IPS-18c (cell line): ENCODE results near the gene MTUS2.

Experiments
- H3K4me3 ChIP-seq: 2 replicates; pipeline ENCODE4 v1.7.0; 2013; ENCODE audit warnings: low read depth, mild to moderate bottlenecking, low read length, moderate library complexity; ENCODE audit not compliant: insufficient read depth
- H3K9me3 ChIP-seq: one replicate; pipeline ENCODE4 v1.6.1; 2013; ENCODE audit warnings: mild to moderate bottlenecking, low read length, moderate library complexity; ENCODE audit not compliant: control insufficient read depth, insufficient read depth

MTUS2 gene

DNA sequence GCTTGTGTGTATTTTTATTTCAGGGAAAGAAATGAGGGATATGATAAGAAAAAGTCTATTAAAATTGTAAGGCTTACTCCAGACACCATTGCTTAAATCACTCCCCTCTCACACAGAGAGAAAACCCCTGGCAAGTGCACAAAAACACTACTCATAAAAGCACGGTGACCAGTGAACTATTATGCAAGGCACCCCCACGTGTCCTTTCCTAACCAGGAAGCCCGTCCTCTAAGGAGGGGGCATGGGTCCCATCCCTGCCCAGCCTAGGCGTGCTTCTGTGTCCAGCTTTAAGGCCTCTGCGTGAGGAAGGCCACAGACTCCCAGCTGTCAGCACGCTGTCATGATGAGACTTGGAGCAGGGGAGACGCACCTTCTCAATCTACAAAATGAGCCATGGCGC, 691.8 kb downstream of the MTUS2 start:
- Histone ChIP-seq H3K9me3 (no peaks in the 10 kb centered on the region), H3K4me3 (no peak overlapping the region)

DNA sequence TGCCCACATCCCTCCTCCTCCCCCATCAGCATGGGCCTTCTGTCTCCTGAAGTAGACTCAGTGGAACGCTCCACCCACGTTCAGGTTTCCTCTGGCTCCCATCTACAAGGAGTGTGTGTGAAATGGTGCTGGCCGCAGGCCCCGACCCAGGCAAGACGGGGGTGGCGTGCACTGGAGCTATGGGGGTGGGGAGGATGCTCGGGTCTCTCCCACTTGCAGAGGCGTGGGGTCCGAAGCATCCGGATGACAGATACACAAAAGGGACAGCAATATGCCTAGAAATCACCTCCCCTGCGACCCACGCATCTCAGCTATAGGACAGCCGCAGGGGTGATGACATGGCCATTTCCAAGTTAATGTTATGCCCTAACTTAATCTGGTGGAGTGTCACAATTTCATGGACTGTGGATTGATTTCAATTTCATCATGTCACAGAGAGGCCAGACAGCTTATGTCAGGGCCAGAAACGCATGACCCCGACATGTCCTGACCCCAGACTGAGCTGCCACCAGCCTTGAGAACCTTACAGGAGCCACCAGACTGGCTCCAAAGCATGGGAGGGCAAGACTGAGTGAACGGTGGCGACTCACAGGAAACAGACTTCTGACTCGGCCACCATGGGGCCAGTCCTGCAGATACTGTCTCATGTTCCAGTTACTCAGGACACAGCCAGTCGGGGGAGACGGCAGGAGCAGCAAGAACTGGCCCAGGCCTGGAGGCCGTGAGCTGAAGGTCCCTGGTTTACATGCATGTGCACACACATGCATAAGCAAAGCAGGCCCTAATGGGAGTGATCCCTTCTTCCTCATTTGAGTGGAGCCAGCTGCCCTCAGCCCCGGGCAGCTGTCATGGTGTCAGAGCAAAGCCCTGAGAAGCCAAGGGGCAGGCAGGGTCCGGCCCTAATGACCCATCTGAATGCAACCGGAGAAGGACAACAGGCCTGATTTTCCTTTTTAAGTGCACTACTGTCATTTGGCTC, 693.2 kb downstream of the MTUS2 start:
- H3K4me3 ChIP-seq: no peak overlapping the region
- no peaks in the 10 kb centered on the region for H3K9me3 ChIP-seq

DNA sequence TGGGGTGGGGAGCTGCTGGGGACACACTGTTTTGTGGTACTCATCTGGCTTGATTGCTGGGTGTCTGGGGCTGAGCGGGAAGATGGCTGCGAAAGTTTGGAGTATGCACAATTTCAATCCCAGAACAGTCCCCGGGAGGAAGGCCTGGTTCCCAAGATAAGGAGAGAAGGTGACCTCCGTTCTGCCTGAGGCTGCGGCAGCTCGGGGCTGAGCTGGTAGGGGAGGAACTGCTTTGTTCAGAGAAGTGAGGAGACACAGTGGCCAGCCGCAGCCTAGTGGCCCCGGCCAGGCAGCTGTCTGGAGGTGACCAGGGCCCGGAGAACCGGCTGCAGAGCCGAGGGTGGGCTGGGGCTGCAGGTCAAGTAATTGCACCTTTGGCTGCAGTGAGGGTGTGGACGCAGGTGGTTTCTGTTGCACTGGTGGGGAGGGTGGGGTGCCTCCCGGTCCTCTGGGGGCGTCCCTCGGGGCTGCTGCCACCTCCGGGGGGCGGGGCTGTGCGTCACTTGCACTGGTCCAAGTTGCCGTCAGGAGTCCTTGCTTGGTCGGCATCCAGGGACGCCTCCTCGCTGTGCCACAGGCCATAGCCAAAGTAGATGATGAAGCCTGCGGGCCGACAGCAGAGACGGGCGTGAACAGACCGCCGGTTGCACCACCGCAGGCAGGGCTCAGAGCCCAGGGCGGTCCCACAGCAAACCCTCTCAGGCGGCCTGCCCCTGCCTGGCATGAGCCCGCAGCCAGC, 694.0 kb downstream of the MTUS2 start:
- H3K9me3 ChIP-seq: no peaks in the 10 kb centered on the region
- no peak overlapping the region for H3K4me3 ChIP-seq

DNA sequence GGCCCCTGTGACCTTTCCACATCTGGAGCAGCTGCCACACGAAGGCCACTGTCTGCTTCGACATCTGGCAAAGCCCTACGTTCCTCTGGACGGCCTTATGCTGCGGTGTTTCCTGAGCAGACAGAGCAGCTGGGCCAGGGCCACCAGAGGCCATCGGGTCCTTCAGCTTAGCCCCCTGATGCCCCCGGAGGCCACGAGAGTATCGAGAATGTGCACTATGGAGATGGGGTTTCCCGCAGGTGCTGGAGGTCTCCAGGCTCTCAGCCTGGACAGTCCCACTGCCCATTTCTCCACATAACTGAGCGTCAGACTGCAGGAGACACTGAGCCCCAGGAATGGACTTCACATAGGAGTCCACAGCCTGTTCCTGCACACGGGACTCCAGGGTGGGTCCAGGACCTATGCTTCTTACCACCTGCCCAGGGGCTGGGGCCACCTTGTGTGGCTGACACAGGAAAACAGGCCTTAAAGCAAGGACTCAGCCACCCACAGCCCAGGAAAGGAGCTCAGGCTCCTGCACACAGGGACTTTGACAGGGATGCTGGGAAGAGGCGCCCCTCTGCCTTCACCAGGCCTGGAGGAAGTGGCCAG, 694.7 kb downstream of the MTUS2 start:
- Histone ChIP-seq H3K9me3 (no peaks in the 10 kb centered on the region), H3K4me3 (no peak overlapping the region)

DNA sequence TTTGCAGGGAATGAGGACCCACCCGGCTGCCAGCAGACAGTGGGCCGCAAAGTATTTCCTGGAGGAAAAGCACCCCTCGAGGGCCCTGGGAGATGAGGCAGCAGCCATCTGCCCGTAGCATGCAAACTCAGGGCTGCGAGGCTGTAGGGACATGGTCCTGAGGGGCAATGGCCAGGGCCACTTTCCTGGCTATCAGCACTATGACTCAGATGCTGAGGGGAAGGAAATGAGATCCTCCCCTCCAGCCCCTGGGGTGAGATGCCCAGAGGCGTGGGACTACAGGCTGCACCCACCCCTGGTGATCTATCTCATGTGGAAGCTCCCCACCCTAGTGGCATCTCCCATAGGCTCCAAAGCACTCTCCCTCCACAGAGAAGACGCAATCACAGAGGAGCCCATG, 695.2 kb downstream of the MTUS2 start:
- Histone ChIP-seq H3K9me3 (no peaks in the 10 kb centered on the region), H3K4me3 (no peak overlapping the region)

DNA sequence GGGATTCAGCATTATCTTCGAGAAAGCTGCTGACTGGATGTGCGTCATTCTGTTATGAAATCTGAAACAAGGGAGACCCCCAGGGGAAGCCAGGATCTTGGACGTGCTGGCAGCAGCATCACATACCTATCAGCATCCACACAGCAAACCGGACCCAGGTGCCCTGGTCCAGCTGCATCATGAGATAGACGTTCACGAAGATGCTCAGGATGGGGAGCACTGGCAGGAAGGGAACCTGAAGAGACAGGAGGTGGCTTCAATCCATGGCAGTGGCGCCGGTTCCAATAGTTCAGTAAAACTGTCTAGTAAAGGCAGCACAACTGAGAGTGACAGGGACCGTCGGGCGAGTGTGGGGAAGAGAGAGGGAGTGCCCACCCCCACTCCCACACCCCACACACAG, 695.9 kb downstream of the MTUS2 start:
- Histone ChIP-seq H3K4me3 (no peak overlapping the region), H3K9me3 (no peaks in the 10 kb centered on the region)

DNA sequence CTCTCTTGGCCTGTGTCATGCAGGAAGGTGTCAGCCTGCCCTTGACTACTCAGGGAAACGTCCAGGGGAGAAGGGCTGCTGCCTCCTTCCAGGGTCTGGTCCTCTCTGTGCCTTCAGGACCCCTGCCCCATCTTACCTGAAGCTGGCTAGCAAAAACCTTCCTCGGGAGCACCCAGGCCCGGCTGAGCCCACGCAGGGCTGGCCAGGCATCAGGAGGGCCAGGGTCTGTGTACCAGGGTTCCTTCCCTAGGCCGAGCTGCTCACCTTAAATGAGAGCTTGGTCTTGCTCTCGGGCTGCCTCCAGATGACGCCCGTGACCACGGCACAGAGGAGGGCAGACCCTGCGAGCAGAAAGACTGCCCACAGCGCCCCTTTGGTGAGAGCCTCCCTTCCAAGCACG, 696.7 kb downstream of the MTUS2 start:
- Histone ChIP-seq H3K9me3 (no peaks in the 10 kb centered on the region), H3K4me3 (no peak overlapping the region)

DNA sequence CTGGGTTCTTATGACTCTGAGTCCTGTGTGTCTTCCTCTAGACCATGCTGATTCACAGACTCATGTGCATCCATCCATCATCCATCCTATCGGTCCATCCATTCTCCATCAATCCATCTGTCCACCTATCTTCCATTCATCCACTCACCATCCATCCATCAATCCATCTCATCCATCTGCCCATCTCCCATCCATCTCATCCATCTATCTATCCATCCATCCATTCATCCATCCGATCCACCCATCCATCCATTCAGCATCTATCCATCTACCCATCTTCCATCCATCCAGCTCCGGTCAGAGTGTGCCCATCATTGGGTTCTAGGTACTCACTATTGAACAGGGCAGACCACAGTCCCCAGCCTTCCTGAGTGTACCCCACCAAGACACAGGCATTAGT, 699.8 kb downstream of the MTUS2 start:
- H3K9me3 ChIP-seq: no peaks in the 10 kb centered on the region
- no peak overlapping the region for H3K4me3 ChIP-seq

DNA sequence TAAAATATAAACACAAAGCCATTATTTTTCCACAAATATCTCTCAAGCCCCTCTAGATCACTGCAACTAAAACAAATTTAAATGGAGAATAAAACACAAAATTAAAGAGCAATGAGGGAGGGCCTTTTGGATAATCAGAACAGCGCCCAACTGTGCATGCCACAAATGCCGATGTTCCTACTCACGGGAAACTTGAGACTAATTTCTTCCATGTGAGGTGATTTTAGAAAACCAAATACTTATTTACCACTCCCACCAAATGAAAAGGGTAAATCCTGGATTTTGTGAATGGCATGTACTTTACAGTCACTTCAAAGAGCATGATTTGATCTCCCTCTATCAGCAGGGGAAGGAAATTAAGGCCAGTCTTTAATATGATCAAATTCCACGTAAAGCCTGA, 700.5 kb downstream of the MTUS2 start:
- no peak overlapping the region for H3K4me3 ChIP-seq

DNA sequence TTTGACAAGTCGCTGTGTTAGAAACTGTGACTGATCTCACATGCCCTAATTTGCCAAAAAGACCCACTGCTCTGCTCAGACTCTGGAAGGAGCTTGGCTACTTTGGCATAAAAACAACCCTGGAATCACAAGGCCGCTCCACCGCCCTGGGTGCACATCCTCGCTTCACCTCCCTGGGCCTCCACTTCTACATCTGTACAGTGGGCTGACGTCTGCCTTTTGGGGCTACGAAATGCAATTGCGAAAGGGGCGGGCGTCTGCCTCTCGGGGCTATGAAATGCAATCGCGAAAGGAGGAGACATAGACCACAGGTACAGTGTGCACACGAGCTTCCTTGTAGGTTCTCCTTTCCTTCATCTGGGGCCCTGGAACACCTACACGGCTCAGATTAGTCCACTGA, 701.2 kb downstream of the MTUS2 start:
- H3K9me3 ChIP-seq: no peaks in the 10 kb centered on the region
- no peak overlapping the region for H3K4me3 ChIP-seq

More for the DNA sequence above, 700.5 kb downstream of the MTUS2 start:
- H3K9me3 ChIP-seq: no peaks in the 10 kb centered on the region

DNA sequence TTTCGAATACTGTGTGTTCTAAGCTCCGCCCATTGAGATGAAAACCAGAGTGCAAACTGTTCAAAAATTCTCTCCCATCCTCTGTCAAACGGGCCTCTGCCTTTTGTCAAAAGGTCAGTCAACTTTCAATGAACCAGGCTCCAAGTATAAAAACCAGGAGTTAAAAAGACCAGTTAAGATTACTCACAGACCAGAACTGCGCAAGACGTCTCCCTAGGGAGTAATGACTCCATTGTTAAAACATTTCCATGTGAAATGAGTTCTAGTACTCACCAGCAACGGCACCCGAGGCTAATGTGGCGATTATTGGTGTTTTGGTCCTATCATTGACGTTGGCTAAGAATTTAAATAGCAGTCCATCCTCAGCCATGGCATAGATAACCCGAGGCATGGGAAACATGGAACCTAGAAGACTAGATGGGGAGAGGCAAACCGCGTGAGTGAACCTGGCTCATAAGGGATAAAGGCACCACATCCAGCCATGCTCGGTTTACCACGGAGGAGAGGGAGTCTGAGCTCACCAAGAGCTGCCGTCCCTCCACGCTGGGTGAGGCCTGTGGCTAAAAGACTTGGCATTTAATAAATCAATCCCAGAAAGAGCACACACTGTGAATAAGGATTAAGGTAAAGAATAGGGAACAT, 702.0 kb downstream of the MTUS2 start:
- H3K4me3 ChIP-seq: no peak overlapping the region

DNA sequence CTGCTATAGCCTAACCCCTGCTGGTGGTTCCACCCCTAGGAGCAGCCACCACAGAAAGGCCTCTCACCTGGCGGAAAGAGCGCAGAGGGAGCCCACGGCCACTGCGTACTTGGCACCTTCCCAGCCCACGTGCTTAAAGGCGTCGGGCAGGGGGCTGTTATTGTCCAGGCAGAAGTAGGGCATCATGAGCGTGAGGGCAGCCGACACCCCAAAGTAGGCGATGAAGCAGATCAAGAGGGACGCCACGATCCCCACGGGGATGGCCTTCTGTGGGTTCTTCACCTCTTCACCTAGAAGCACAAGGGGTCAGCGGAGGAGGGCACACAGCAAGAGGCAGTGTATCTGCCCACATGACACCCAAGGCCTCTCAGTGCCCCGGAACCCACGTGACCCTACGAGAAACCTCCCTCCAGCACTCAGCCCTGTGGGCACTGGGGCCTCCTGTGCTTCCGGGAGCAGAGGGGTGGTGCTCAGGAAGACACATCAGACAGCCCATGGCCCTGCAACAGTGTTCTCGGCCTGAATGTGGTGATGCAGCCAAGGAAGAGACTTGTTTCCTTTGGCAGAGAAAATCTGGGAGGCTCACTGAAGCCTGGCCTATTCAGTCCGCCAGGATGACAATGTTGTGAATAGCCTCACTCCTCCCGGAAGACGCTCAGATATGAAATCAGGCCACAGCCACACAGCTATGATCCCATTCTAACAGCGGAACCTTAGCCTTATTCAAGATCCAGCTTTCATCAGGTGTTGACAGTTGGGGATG, 703.2 kb downstream of the MTUS2 start:
- no peaks in the 10 kb centered on the region for H3K9me3 ChIP-seq
- no peak overlapping the region for H3K4me3 ChIP-seq

More for the DNA sequence above, 702.0 kb downstream of the MTUS2 start:
- H3K9me3 ChIP-seq: no peaks in the 10 kb centered on the region

DNA sequence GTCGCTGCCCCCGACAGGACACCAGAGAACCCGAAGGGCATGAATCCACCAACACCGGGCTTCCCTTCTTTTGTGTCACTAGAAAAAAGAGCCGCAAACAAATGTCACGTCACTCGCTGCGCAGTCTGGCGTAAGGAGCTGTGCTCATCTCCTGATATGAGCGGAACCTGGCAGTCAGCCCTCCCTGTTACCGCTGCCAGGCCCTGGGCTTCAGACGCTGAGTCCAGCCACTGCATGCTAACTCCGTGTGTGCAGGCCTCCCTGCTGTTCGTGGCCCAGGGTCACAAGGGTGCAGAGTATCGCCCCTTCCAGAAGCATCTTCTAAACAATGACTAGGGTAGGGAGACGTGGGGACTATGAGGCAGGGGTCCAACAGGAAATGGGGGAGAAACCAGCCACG, 704.0 kb downstream of the MTUS2 start:
- Histone ChIP-seq H3K9me3 (no peaks in the 10 kb centered on the region), H3K4me3 (no peak overlapping the region)

DNA sequence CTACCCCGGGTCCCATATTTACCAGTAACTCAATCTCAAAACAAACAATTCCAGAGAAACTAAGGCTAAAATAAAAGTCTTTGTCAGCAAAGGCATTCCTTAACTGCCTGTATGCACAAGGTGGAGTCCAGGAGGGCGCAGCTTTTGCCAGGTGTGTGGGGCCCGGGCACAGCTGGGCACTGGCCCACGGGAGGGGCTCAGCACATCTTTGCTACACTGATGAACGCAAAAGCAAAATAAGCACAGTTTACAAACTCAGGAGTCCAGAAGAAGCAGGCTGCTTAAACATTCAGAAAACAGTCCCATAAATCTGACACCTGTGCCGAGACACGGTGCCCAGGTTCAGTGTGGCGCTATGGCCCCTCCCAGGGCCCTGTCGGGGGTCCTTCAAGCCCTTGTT, 704.5 kb downstream of the MTUS2 start:
- no peaks in the 10 kb centered on the region for H3K9me3 ChIP-seq
- no peak overlapping the region for H3K4me3 ChIP-seq

DNA sequence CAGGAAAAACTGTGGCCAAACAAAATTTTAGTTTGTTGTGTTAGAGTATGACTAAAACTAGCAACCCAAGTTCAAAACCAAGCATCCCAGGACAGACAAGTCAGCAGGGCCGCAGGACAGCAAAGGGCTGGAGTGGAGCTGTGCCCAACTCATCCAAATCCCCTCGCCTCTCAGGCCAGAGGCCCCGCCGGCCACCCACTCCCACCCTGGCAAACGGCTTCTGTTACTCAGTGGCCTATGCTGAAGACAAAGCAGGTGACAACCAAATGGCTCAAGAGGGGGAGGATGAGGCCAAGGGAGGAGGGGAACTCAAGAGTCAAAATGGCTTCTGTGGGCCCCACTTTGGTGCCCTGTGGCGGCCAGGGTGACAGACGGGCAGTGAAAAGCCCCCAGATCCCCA, 705.6 kb downstream of the MTUS2 start:
- Histone ChIP-seq H3K9me3 (no peaks in the 10 kb centered on the region), H3K4me3 (no peak overlapping the region)

DNA sequence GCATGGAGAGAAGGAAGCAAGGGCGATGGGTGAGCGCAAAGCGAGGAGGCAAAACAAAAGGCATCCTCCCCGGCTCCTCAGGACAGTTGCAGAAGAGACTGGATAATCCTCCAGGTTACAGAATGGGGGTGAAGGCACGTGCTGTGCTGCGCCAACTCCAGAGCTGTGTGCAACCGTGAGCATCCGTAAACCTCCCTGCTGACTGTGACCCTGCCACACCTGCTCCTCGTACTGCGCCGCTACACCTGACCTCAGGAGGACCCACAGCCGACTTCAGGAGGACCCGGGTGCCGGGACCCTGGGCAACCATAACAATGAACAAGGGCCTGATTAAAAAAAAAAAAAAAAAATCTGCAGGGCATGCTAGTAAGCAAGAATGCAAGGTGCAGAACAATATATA, 706.6 kb downstream of the MTUS2 start:
- no peaks in the 10 kb centered on the region for H3K9me3 ChIP-seq
- H3K4me3 ChIP-seq: no peak overlapping the region; the same call in 1 of the 2 replicates

DNA sequence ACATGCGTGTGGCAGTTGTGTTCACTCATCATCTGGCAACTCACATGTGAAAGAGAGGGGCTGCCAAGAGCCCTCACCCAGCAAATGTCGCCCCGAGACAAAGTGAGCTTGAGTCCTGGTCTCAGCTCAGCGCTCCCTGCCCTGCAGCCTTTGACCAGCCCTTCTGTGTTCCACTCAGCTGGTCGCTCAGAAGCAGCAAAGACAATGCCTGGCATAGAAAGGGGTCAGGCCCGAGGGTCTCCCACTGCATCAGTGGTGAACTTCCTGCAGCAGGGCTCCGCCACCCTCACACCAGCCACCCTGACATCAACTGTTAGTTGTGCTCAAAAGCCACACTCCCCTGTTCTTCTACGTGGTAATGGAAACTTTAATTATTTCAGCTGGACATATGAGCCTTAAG, 707.4 kb downstream of the MTUS2 start:
- Histone ChIP-seq H3K4me3 (no peak overlapping the region), H3K9me3 (no peaks in the 10 kb centered on the region)
